Germinal center (tissue), 1 donor: Measurements from ENCODE around the gene INPP5A.
"Not testable (repeated sequence)": the region's sequence is repeated elsewhere in the genome, so short reads cannot be mapped to it uniquely, and the experiment has no call there.

Source experiments
- DNase-seq: peaks from one replicate; pipeline ENCODE4 v3.0.0; 2012; ENCODE audit warnings: mixed read lengths, low spot score

INPP5A gene

DNA sequence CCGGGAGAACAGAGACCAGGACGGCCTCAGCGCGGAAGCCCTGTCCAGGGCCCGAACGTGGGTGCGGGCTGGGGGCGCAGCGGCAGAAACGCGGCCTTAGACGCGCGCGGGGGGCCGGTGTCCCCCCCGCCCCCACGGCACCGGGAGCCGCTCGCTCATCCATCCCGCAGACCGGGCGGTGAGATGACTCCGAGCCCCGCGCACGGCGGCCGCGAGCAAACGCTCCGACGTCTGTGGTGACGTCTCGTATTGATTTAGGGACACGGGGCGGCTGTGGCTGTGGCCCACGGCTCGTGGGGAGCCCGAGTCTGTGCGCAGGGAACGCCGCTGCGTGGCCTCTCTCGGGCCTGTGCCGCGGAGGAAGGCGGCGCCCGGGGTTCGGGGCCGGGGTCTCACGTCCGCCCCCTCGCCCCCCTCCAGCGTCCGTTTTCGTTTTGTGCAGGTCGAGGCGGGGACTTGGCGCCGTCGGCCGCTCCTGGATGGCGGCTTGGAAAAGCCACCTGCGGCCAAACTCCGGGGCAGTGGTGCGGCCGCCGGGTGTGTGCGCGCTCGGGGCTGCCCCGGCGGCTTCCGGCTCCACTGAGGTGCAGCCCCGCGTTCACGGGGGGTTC lies 249.4 kb downstream of the INPP5A start:
- no peak for DNase-seq

DNA sequence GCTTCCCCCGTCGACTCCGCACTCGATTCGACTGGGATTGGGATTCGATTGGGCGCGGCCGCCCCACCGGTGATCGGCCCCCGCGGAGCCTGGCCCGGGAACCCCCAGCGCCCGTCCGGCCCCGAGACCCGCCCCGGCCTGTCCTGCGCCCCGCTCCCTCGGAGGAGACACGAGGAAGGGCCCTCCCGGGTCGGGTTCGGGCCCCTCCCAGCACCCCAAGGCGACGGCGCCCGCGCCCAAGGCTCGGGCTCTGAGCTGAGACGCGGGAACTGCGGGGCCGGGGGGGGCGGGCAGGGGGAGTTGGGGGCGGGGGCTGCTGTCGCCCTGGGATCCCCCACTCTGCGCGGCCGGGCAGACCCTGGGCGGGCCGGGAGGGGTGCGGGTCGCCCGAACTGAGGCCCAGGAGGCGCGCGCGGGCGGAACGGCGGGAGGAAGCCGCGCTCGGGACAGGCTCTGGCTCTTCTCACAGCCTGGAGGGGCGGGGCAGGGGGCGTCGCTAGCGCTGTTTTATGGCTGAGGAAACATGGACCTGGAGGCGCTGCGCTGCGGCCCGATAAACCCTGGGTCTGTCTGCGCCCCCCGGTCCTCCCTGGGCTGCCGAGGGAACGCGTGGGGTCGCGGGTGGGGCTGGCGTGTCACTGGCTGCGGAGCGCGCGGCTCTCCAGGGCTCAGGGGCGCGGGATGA lies 250.1 kb downstream of the INPP5A start:
- DNase-seq: no peak

- DNase-seq: no peak
Measured at GRCh38 chr10:132788180-132788830, 250.7 kb downstream of the INPP5A start.

DNA sequence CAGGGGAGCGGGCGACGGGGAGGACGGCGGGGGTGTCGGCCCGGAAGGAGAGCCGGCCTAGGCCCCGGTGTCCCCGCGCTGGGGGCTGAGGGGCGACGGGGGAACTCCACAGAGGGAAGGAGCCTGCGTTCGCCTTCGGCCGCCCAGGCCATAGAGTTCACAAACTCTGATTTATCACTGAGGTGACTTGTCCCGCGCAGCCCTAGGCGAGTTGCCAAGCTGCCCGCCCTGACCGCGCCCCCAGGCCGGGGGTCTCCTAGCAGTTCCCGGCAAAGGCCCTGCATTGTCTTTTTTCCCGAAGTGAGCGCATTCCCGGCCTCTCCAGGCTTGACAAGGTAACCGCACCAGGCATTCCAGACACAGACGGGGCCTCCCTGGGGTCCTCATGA lies 251.2 kb downstream of the INPP5A start:
- DNase-seq: no peak

- DNase-seq: no peak
Measured at GRCh38 chr10:132789659-132790148, 252.1 kb downstream of the INPP5A start.

DNA sequence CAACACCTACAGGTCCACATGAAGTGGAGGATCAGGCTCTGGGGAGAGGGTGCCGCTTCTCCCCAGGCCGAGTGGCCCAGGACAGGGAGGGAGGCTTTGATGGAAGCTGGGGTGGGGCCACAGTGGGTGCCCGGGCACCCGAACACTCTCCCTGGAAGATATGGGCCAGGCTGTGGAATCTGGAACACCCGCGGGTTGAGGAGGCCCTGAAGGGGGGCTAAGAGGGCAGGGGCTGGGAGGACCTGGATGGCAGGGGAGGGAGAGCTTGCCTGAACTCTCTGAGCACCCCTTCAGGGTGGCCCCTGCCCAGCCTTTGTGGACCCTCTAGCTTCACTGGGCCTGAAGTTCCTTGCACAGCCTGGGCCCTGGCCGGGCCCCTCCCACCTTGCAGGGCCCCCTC lies 252.9 kb downstream of the INPP5A start:
- DNase-seq: no peak

GRCh38 chr10:132790934-132791829 lies 253.6 kb downstream of the INPP5A start:
- no peak for DNase-seq

GRCh38 chr10:132792099-132792498 lies 254.5 kb downstream of the INPP5A start:
- DNase-seq: not testable (repeated sequence)

GRCh38 chr10:132792796-132793195 lies 255.2 kb downstream of the INPP5A start:
- no peak for DNase-seq

DNA sequence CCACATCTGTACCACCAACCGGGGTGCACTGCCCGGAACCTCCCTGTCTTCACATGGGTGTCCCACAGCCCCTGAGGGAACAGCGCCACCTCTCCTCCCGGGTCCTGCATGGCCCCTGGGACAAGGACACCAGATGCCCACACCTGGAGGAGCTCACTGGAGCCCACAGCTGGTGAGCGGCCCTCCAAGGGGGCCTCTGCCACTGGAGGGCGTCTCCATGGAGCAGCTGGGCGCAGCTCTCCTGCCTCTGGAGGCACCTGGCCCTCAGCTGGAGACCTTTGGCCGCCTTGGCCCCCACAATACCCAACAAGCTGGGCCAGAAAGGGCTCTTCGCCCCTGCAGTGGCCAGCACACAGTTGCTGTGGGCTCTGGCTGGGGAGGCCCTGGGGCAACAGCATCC lies 255.6 kb downstream of the INPP5A start:
- DNase-seq: no peak

- no peak for DNase-seq
Measured at GRCh38 chr10:132793871-132794849, 256.6 kb downstream of the INPP5A start.

DNA sequence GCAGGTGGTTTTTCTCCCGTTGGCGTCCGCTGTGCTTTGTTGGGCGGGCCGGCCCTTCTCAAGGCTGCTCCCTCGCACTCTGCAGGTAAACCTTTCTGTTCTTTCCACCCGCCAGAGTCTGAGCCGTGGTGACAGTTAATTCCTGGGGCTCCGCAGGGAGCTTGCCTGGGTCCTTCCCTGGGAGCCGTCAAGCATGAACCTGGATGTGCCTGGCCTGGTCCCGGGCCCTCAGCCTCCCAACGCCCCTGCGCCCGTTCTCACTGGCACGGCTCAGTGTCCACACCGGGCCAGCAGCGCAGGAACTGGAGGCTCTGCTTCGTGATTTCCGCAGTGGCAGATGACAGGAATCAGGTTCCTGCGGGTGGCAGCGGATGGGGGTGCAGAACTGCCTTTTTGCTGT lies 259.3 kb downstream of the INPP5A start:
- DNase-seq: no peak

DNA sequence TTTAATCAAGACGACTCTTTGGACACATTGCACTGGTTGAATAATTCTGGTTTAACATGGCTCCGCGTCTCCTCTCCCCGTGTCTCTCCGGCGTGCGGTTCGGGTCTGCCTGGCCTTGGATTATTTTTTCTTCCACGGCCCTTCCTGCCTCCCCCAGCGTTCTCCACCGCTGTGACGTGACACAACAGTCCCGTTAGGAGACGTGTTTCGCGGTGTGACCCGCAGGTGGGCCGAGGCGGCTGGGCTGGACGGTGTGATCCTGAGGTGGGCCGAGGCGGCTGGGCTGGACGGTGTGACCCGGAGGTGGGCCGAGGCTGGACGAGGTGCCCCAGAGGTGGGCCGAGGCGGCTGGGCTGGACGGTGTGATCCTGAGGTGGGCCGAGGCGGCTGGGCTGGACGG lies 260.4 kb downstream of the INPP5A start:
- not testable (repeated sequence) for DNase-seq

GRCh38 chr10:132798403-132798802 lies 260.8 kb downstream of the INPP5A start:
- no peak for DNase-seq

GRCh38 chr10:132798876-132799275 lies 261.3 kb downstream of the INPP5A start:
- DNase-seq: no peak

DNA sequence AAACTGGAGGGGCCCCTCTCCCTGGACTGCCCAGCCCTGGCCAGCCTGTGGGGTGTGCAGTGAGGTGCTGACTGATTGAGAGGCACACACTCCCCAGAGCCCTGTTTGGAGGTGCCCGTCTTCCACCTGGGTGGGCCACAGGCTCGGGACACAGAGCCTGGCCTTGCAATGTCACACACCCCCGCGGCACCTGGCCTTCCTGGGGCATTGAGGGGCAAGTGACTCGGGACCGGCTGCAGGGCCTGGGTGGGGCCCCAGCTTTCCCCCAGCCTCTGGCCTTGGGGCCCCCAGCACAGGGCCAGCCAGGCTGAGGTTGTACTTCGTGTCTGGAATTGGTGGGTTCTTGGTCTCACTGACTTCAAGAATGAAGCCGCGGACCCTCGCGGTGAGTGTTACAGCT lies 262.3 kb downstream of the INPP5A start:
- DNase-seq: no peak

- no peak for DNase-seq
Measured at GRCh38 chr10:132802048-132802447, 264.5 kb downstream of the INPP5A start.

DNA sequence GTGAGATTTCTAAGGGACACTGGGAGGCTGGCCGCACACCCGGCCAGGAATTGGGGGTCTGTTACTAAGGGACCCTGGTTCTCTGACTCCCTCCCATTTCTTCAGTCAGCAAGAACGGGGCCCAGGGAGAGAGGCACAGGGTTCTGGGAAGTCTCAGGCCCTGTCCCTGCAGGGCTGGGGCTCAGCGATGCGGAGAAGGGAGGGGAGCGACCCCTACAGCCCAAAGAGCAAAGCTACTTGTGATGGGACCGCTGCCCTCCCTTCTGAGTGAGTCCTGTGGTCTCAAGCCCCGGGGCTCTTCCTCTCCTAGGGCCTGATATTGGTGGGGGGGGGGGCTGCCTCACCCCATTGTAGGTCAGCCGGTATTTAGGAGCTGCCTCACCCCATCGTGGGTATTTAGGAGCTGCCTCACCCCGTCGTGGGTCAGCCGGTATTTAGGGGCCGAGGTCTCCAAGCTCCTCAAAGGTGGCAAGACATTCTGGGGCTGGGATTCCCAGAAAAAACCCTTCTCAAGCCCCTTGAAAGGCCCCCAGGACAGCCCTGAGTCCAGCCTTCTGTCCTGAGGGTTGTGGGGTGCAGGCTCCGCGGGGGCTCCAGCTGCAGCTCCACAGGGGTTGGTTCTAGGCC lies 265.2 kb downstream of the INPP5A start:
- DNase-seq: no peak

DNA sequence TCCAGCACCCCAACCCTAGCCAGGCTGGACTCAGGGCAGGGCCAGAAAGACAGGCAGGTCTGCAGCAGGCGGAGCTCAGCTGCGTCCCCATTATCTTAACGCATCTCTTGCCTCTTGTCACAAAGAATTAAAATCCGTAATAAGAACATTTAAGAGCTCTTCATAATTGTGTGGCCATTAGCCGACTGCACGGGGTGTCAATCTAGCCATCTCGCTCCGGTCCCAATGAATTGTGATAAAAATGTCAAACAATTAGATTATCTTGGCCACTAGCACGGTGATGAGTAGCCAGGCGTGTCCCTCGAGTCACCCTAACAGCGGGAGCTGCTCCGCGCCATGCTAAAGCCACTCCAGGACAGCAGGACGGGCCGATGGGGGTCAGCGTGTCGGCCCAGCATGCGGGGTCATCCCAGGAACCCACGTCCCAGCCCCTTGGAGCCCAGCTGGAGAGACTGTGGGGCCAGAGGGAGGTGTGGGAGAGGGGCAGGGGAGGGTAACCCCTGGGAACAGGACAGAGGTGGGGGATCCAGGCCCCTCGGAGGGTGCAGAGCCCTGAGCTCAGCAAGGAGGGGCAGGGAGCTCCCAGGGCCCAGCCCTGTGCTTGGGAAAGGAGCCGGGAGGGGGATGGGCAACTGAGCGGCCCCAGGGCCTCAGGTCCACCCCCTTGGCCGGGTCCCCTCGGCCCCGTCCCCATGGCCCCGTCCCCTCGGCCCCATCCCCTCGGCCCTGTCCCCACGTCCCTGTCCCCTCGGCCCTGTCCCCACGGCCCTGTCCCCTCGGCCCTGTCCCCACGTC lies 266.0 kb downstream of the INPP5A start:
- DNase-seq: no peak

DNA sequence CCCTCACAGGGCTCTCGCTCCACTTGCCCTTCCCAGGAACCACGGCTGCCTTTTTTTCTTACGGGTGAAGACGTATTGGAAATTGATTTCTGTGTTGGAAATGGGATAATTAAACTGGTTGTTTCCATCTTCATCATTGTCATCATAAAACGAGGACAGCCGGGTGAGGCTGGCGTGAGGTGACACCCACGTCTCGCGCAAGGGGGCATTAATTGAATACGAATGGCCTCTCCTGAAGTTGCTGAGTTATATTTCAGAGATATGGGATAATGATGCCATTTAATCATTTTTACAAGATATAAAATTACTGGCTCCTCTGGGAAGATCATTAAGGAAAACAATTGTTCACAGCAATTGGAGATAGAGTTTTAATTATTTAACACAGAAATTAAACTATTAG lies 266.7 kb downstream of the INPP5A start:
- no peak for DNase-seq
